RWPE1 (cell line): Measurements from ENCODE around the gene OLIG1.
A peak's percentile ranks its signal among the peaks of the same experiment; 100 is the strongest.

ENCODE experiments used
- CTCF ChIA-PET: fragments of 350-600 bp; sonication (Branson Sonifier 250); formaldehyde crosslinking; extraction: SDS; loops from one replicate; lab custom pipeline; 2021; lab: Yijun Ruan, JAX
- POLR2A ChIA-PET: fragments of 400-600 bp; formaldehyde crosslinking; extraction: SDS; loops from one replicate; lab custom pipeline; 2020; ENCODE audit warnings: antibody characterized with exemption; ENCODE audit not compliant: low non-redundant PET; lab: Yijun Ruan, JAX
- DNase-seq: peaks from one replicate; pipeline ENCODE4 v3.0.0; 2012; ENCODE audit warnings: low spot score
- H3K27ac ChIP-seq: fragments of 450-650 bp; 2 replicates; pipeline ENCODE4 v1.5.1; 2017
- CTCF ChIP-seq: fragments of 450-650 bp; conservative IDR thresholded peaks from 2 replicates; pipeline ENCODE4 v1.5.1; 2017; ENCODE audit warnings: low read depth, mild to moderate bottlenecking

OLIG1 gene

GRCh38 chr21:33071770-33072306 lies 1.9 kb downstream of the OLIG1 start:
- POLR2A ChIA-PET: no interaction called here
- TF ChIP-seq CTCF: no peak

GRCh38 chr21:33073636-33074035 lies 3.7 kb downstream of the OLIG1 start:
- DNase-seq: no peak
- ChIA-PET CTCF (no interaction called here), POLR2A (no interaction called here)
- no peak overlapping the region for H3K27ac ChIP-seq
- no peak for TF ChIP-seq CTCF

More at GRCh38 chr21:33071770-33072306, 1.9 kb downstream of the OLIG1 start:
- CTCF ChIA-PET: interaction anchor here (0.6 kb wide), 1 partner anchor 56 kb away, joined by 4 read pairs; no protein-coding TSS in a partner anchor
- no peak for DNase-seq
- no peak overlapping the region for H3K27ac ChIP-seq

- DNase-seq: no peak
- CTCF ChIA-PET: no interaction called here
Observed at GRCh38 chr21:33075128-33075527, 5.2 kb downstream of the OLIG1 start.

GRCh38 chr21:33075596-33076195 lies 5.8 kb downstream of the OLIG1 start:
- CTCF ChIA-PET: interaction anchor here (1.0 kb wide), 1 partner anchor 12 kb away, joined by 4 read pairs; no protein-coding TSS in a partner anchor
- DNase-seq: no peak
- no peak for TF ChIP-seq CTCF
- POLR2A ChIA-PET: no interaction called here
- H3K27ac ChIP-seq: no peak overlapping the region

More at GRCh38 chr21:33075128-33075527, 5.2 kb downstream of the OLIG1 start:
- POLR2A ChIA-PET: no interaction called here
- no peak for TF ChIP-seq CTCF
- no peak overlapping the region for H3K27ac ChIP-seq

GRCh38 chr21:33076600-33077329 lies 6.8 kb downstream of the OLIG1 start:
- no peak for TF ChIP-seq CTCF
- ChIA-PET POLR2A (no interaction called here), CTCF (interaction anchor here (0.6 to 1.0 kb wide), 4 partner anchors 11 to 1059 kb away, joined by 3 to 4 read pairs (median 4); no protein-coding TSS in a partner anchor)
- H3K27ac ChIP-seq: no peak overlapping the region
- DNase-seq: no peak

- POLR2A ChIA-PET: no interaction called here
- no peak for TF ChIP-seq CTCF
- CTCF ChIA-PET: interaction anchor here (0.6 kb wide), 1 partner anchor 30 kb away, joined by 5 read pairs; no protein-coding TSS in a partner anchor
- DNase-seq: peak; percentile 54
- H3K27ac ChIP-seq: no peak overlapping the region
Observed at GRCh38 chr21:33078907-33079582, 9.1 kb downstream of the OLIG1 start.
